ENCODE results near the gene WWTR1. TPM values are rescaled to one million over a fixed set of nuclear protein-coding genes. Genes with fewer than 3 reads are reported as not detected.

WWTR1 gene
- total RNA-seq, 4 donors from 2014 or later = 40.3 to 80.4 (median 67.6) TPM

- Histone ChIP-seq H3K36me3 (no peaks in the 10 kb centered on the region), H3K27me3 (peaks cover 30% of the 10 kb centered on the region), H3K4me1 (peaks cover 0 to 23% (median 2%) of the 10 kb centered on the region in 4 donors), H3K27ac (no peak overlapping the region), H3K9me3 (no peaks in the 10 kb centered on the region), H3K4me3 (no peak overlapping the region)
- no peak for TF ChIP-seq CTCF (IDR thresholded peaks at IDR 0.05)
- no peak for TF ChIP-seq POLR2AphosphoS5 (IDR thresholded peaks at IDR 0.05)
- no peak for TF ChIP-seq EP300 (IDR thresholded peaks at IDR 0.05; ENCODE audit: low read depth)
- TF ChIP-seq POLR2A (IDR thresholded peaks at IDR 0.05) = no peak
- WGBS, 2 donors (ENCODE audit: low coverage in 1 of 2) = 63% methylated on average over 2 to 4 of the region's 4 CpGs
- DNase-seq = no peak
- intact Hi-C loops (cut with DNase I; ENCODE audit: low total_unique reads) = no loop called here
- in situ Hi-C loops (cut with MboI; ENCODE audit: low pct_ligation_motif_present in 1 of 4, low pct_unique_long_range_greater_than_20kb in 1 of 4, low sequenced_read_pairs in 3 of 4) = no loop called here
These were observed 31.2 kb downstream of the WWTR1 start for GRCh38 chr3:149626671-149627070.

DNA sequence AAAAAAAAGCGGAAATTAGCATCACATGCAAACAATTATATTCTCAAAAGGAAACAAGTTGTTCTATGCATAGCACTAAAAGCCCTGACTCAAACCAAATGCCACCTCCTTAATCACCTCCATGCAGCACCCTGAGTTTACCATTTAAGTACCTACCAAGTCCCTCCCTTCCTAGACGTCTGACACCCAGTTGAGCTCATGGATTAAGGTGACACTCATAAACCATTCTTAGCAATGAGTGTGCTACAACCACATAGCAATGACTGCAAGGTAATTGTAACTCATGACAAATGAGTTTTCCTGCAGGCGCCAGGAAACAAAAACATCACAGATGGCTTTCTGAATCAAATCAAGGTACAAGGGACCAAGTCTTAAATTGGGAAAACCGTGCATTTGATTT is 32.0 kb downstream of the WWTR1 start:
- Histone ChIP-seq H3K4me1 (peaks cover 0 to 32% (median 6%) of the 10 kb centered on the region in 4 donors), H3K4me3 (no peak overlapping the region), H3K36me3 (no peaks in the 10 kb centered on the region), H3K27me3 (peaks cover 25% of the 10 kb centered on the region), H3K9me3 (no peaks in the 10 kb centered on the region), H3K27ac (no peak overlapping the region)
- in situ Hi-C loops (cut with MboI; ENCODE audit: low pct_ligation_motif_present in 1 of 4, low pct_unique_long_range_greater_than_20kb in 1 of 4, low sequenced_read_pairs in 3 of 4) = no loop called here
- WGBS, 2 donors (ENCODE audit: low coverage in 1 of 2) = 38 to 68% methylated on average over 2 to 4 of the region's 4 CpGs
- intact Hi-C loops (cut with DNase I; ENCODE audit: low total_unique reads) = no loop called here
- DNase-seq = no peak
- TF ChIP-seq POLR2AphosphoS5 (IDR thresholded peaks at IDR 0.05) = no peak

GRCh38 chr3:149623824-149624223 is 34.0 kb downstream of the WWTR1 start:
- 52 to 74% methylated on average over 4 to 6 of the region's 6 CpGs for WGBS, 2 donors (ENCODE audit: low coverage in 1 of 2)
- no peak for TF ChIP-seq POLR2A (IDR thresholded peaks at IDR 0.05)
- no peak for TF ChIP-seq POLR2AphosphoS5 (IDR thresholded peaks at IDR 0.05)
- TF ChIP-seq EP300 (IDR thresholded peaks at IDR 0.05; ENCODE audit: low read depth) = no peak
- TF ChIP-seq CTCF (IDR thresholded peaks at IDR 0.05) = no peak
- Histone ChIP-seq H3K27ac (no peak overlapping the region), H3K36me3 (no peaks in the 10 kb centered on the region), H3K9me3 (no peaks in the 10 kb centered on the region), H3K4me1 (peaks cover 0 to 36% (median 10%) of the 10 kb centered on the region in 4 donors), H3K4me3 (no peak overlapping the region), H3K27me3 (peaks cover 28% of the 10 kb centered on the region)
- intact Hi-C loops (cut with DNase I; ENCODE audit: low total_unique reads) (no loop called here), in situ Hi-C loops (cut with MboI; ENCODE audit: low pct_ligation_motif_present in 1 of 4, low pct_unique_long_range_greater_than_20kb in 1 of 4, low sequenced_read_pairs in 3 of 4) (no loop called here)
- no peak for DNase-seq

DNA sequence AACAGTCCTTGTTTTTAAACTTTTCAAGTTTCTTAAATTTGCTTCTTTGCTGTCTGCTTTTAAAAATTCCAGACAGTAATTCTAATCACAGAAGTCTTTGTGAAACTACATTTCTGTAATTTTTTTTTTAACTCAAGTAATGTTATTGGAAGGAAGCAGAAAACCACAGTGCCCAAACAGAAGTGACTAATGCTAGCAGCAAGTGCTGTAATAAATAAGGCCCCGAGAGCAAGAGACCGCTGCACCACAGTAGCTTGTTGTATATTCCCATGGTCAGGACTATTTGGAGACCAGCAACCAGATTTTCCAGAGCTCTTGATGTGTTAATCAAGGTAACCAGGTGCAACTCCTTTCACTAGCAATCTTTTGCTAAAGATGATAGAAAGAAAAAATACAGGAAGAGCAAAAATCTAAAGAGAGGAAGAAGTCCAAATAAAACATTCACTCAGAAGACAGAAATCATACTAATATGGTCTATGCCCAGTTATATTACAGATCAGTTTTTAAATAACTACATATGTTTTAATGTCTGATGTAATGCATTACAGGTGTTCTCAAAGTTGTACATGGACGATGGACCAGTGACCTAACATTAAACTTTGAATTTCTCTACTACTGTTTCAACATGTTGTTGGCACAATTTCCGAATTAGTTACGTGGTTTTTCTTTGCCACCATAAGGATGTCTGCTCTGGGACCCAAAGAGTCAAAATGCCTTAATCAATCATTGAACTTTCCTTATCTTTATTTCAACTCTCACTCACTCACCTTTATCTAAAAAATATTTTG is 36.4 kb downstream of the WWTR1 start:
- in situ Hi-C loops (cut with MboI; ENCODE audit: low pct_ligation_motif_present in 1 of 4, low pct_unique_long_range_greater_than_20kb in 1 of 4, low sequenced_read_pairs in 3 of 4) = no loop called here
- Histone ChIP-seq H3K9me3 (no peaks in the 10 kb centered on the region), H3K36me3 (no peaks in the 10 kb centered on the region), H3K4me1 (peaks cover 0 to 53% (median 11%) of the 10 kb centered on the region in 4 donors), H3K27me3 (peaks cover 31% of the 10 kb centered on the region), H3K27ac (peak overlapping the region; percentile 1 to 43 (median 34)), H3K4me3 (no peak overlapping the region)
- intact Hi-C loops (cut with DNase I; ENCODE audit: low total_unique reads) = no loop called here
- WGBS, 2 donors (ENCODE audit: low coverage in 1 of 2) = 51 to 56% methylated on average over 5 of the region's 5 CpGs
- no peak for TF ChIP-seq POLR2A (IDR thresholded peaks at IDR 0.05)
- TF ChIP-seq CTCF (IDR thresholded peaks at IDR 0.05) = no peak
- TF ChIP-seq EP300 (IDR thresholded peaks at IDR 0.05; ENCODE audit: low read depth) = no peak
- TF ChIP-seq POLR2AphosphoS5 (IDR thresholded peaks at IDR 0.05) = no peak
- DNase-seq = no peak
